Spleen (tissue), 11 donors: ENCODE measurements around the gene XRCC4. TPM values are rescaled to one million over a fixed set of nuclear protein-coding genes. Genes with fewer than 3 reads are reported as not detected.

Source experiments
- DNase-seq: peaks from one replicate; pipeline ENCODE4 v3.0.0-alpha.2; 2020
- H3K27ac ChIP-seq, 8 donors: fragments of 200-600 bp; sonication (generic) in 7 of 8; 1 replicate in 4 of 8; 2 replicates in 4 of 8; pipeline versions ENCODE4 v1.5.0 to v1.8.0; 2016 to 2021; ENCODE audit warnings: inconsistent platforms in 4 of 8, mild to moderate bottlenecking in 4 of 8, moderate library complexity in 1 of 8
- H3K27me3 ChIP-seq, 7 donors: fragments of 200-600 bp; sonication (generic) in 6 of 7; replicated peaks in 1 of 7; 1 replicate in 4 of 7; 2 replicates in 3 of 7; pipeline versions ENCODE4 v1.5.0 to v1.8.0; 2016 to 2021; ENCODE audit warnings: inconsistent platforms in 3 of 7, mild to moderate bottlenecking in 1 of 7
- H3K36me3 ChIP-seq, 6 donors: fragments of 200-600 bp; sonication (generic) in 5 of 6; 1 replicate in 4 of 6; 2 replicates in 2 of 6; pipeline versions ENCODE4 v1.5.0 to v1.8.0; 2016 to 2021; ENCODE audit warnings: inconsistent platforms in 2 of 6
- H3K4me1 ChIP-seq, 6 donors: fragments of 200-600 bp; sonication (generic) in 5 of 6; 1 replicate in 3 of 6; 2 replicates in 3 of 6; pipeline versions ENCODE4 v1.5.0 to v1.8.0; 2016 to 2021; ENCODE audit warnings: inconsistent platforms in 3 of 6
- H3K4me3 ChIP-seq, 8 donors: fragments of 200-600 bp; sonication (generic) in 7 of 8; 1 replicate in 4 of 8; 2 replicates in 4 of 8; pipeline versions ENCODE4 v1.5.0 to v1.8.0; 2016 to 2021; ENCODE audit warnings: inconsistent platforms in 4 of 8, mild to moderate bottlenecking in 4 of 8, moderate library complexity in 2 of 8
- H3K9me3 ChIP-seq, 8 donors: fragments of 200-600 bp; sonication (generic) in 7 of 8; 1 replicate in 4 of 8; 2 replicates in 4 of 8; pipeline versions ENCODE4 v1.5.0 to v1.8.0; 2016 to 2021; ENCODE audit warnings: inconsistent platforms in 4 of 8
- POLR2A ChIP-seq, 3 donors: fragments of 450-650 bp; IDR thresholded peaks; one replicate each; pipeline ENCODE4 v1.5.1; 2017; ENCODE audit warnings: antibody characterized with exemption in 3 of 3, mild to moderate bottlenecking in 1 of 3
- POLR2AphosphoS5 ChIP-seq, 3 donors: sonication (generic); formaldehyde crosslinking; IDR thresholded peaks; one replicate each; pipeline ENCODE4 v1.5.1; 2017; ENCODE audit warnings: antibody characterized with exemption in 3 of 3
- WGBS, 5 donors: extraction: QIAGEN DNeasy Blood & Tissue Kit in 3 of 5; methylation state at CpG; one replicate each; pipeline versions ENCODE4 v1.1.5 to v1.1.7; 2013 to 2018; 5-methylcytosine and 5-hydroxymethylcytosine counted together
- intact Hi-C: fragments of 100-400 bp; cut with DNase I; formaldehyde crosslinking; loops from one replicate; pipeline ENCODE4 v1.15.0; 2023; ENCODE audit warnings: low total_unique reads
- polyA plus RNA-seq, 3 donors: library from polyadenylated mRNA; stranded (reverse); fragments of 200-250 nt; gene quantifications; one replicate each; pipeline ENCODE4 v1.2.1, GENCODE V29; 2013
- total RNA-seq, 7 donors: library from RNA; depleted of rRNA in 3 of 7; stranded (reverse); fragments of >200 nt in 3 of 7; fragmentation: NEBNext Ultra II Directional in 4 of 7; extraction: Animal tissue kit (Norgen Biotek cat#: 25700) in 4 of 7; gene quantifications; one replicate each; pipeline versions ENCODE4 v1.1.0 to v1.2.1, GENCODE V29; 2016 to 2021
- TF ChIP-seq, protein P1 (sequence below), 11 experiments: fragments of 200-600 bp in 7 of 11; fragments of 450-650 bp in 4 of 11; sonication (generic) in 4 of 11; IDR thresholded peaks in 8 of 11; conservative IDR thresholded peaks in 3 of 11; 1 replicate in 7 of 11; 2 replicates in 4 of 11; pipeline versions ENCODE4 v1.4.0 to v1.8.0; 2016 to 2021; ENCODE audit warnings: antibody characterized with exemption in 11 of 11, inconsistent platforms in 4 of 11, mild to moderate bottlenecking in 1 of 11
- donor health status: healthy with polysubstance abuse.
- donor health status: DM: no; HTN: no; CAD: no; lungs with moderate emphysema.
- donor health status: DM: no; HTN: no; CAD: no.
- donor health status: Bipolar disorder and iron deficiency.
- donor health status: healthy.
- donor health status: DM: no; HTN: no; CAD: no.
- donor health status: DM: yes; HTN: yes; CAD: no.

The XRCC4 gene
- total and polyA plus RNA-seq, 10 donors: 4.3 to 14.5 (median 9.6) TPM

GRCh38 chr5:83265318-83265717 is 188.0 kb downstream of the XRCC4 start:
- 56 to 74% (median 65%) methylated on average over 2 of the region's 2 CpGs for WGBS, 5 donors
- intact Hi-C loops: no loop called here
- no peaks in the 10 kb centered on the region for H3K36me3 ChIP-seq
- DNase-seq: no peak
- no peak overlapping the region for H3K27ac ChIP-seq
- H3K9me3 ChIP-seq: no peaks in the 10 kb centered on the region
- H3K27me3 ChIP-seq: no peaks in the 10 kb centered on the region
- TF ChIP-seq, protein P1, sequence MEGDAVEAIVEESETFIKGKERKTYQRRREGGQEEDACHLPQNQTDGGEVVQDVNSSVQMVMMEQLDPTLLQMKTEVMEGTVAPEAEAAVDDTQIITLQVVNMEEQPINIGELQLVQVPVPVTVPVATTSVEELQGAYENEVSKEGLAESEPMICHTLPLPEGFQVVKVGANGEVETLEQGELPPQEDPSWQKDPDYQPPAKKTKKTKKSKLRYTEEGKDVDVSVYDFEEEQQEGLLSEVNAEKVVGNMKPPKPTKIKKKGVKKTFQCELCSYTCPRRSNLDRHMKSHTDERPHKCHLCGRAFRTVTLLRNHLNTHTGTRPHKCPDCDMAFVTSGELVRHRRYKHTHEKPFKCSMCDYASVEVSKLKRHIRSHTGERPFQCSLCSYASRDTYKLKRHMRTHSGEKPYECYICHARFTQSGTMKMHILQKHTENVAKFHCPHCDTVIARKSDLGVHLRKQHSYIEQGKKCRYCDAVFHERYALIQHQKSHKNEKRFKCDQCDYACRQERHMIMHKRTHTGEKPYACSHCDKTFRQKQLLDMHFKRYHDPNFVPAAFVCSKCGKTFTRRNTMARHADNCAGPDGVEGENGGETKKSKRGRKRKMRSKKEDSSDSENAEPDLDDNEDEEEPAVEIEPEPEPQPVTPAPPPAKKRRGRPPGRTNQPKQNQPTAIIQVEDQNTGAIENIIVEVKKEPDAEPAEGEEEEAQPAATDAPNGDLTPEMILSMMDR (IDR thresholded peaks at IDR 0.05 in 8 of 11, conservative IDR thresholded peaks at IDR 0.05 in 3 of 11): no peak
- TF ChIP-seq POLR2AphosphoS5 (IDR thresholded peaks at IDR 0.05): no peak
- no peak for TF ChIP-seq POLR2A (IDR thresholded peaks at IDR 0.05)
- no peaks in the 10 kb centered on the region for H3K4me1 ChIP-seq
- H3K4me3 ChIP-seq: no peak overlapping the region

GRCh38 chr5:83270311-83270710 is 193.0 kb downstream of the XRCC4 start:
- TF ChIP-seq POLR2AphosphoS5 (IDR thresholded peaks at IDR 0.05): no peak
- no peak for TF ChIP-seq POLR2A (IDR thresholded peaks at IDR 0.05)
- TF ChIP-seq, protein P1 (IDR thresholded peaks at IDR 0.05 in 8 of 11, conservative IDR thresholded peaks at IDR 0.05 in 3 of 11): no peak
- Histone ChIP-seq H3K27me3 (no peaks in the 10 kb centered on the region), H3K9me3 (peaks cover 0 to 14% (median 6%) of the 10 kb centered on the region in 8 donors), H3K4me1 (no peaks in the 10 kb centered on the region), H3K4me3 (no peak overlapping the region), H3K36me3 (no peaks in the 10 kb centered on the region), H3K27ac (no peak overlapping the region)
- intact Hi-C loops: no loop called here
- DNase-seq: no peak
- 96 to 100% (median 97%) methylated on average over 1 of the region's 1 CpG for WGBS, 5 donors

DNA sequence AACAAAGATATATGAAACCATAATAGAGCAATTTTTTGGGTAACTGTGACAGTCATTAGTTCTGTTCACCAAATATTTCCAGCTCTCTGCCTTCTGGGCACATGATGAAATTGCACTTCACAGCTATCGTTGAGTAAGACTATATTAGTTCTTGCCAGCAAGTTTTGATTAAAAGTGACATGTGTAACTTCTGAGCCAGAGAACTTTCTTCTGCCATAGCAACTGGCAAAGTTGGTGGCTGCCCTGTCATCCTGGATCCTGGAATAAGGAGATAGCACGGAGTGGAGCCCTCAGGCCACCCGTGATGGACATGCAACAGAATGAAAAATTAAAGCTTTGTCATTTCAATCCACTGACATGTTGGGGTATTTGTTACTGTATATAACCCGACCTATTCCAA is 199.8 kb downstream of the XRCC4 start:
- WGBS, 5 donors: 69 to 90% (median 85%) methylated on average over 4 of the region's 4 CpGs
- H3K27ac ChIP-seq: no peak overlapping the region
- H3K4me3 ChIP-seq: no peak overlapping the region
- H3K27me3 ChIP-seq: no peaks in the 10 kb centered on the region
- TF ChIP-seq, protein P1 (IDR thresholded peaks at IDR 0.05 in 8 of 11, conservative IDR thresholded peaks at IDR 0.05 in 3 of 11): no peak
- no peak for TF ChIP-seq POLR2AphosphoS5 (IDR thresholded peaks at IDR 0.05)
- no peak for TF ChIP-seq POLR2A (IDR thresholded peaks at IDR 0.05)
- no peaks in the 10 kb centered on the region for H3K4me1 ChIP-seq
- no peaks in the 10 kb centered on the region for H3K36me3 ChIP-seq
- intact Hi-C loops: no loop called here
- peaks cover 0 to 14% (median 6%) of the 10 kb centered on the region in 8 donors for H3K9me3 ChIP-seq
- DNase-seq: no peak

DNA sequence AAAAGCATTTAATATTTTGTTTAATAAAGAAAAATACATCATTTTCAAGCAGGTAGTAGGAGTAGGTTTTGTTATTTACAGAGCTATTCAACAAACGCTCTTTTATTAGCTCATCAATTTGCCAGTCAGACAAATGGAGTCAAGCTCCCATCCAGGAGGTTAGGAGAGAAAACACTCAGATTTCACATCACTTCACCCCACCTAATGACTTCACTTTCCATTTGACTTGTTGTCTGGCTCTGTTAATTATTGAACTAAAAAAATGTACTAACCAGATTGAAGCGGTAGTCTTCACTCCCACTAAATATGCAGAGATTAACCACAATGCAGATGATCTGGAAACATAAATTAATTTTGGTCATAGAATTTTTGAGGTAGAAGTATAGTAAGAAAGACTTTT is 200.6 kb downstream of the XRCC4 start:
- H3K4me1 ChIP-seq: no peaks in the 10 kb centered on the region
- no peak overlapping the region for H3K27ac ChIP-seq
- H3K27me3 ChIP-seq: no peaks in the 10 kb centered on the region
- intact Hi-C loops: no loop called here
- no peak overlapping the region for H3K4me3 ChIP-seq
- 79 to 94% (median 88%) methylated on average over 2 of the region's 2 CpGs for WGBS, 5 donors
- H3K36me3 ChIP-seq: no peaks in the 10 kb centered on the region
- H3K9me3 ChIP-seq: peaks cover 0 to 10% (median 3%) of the 10 kb centered on the region in 8 donors
- no peak for TF ChIP-seq POLR2A (IDR thresholded peaks at IDR 0.05)
- no peak for TF ChIP-seq POLR2AphosphoS5 (IDR thresholded peaks at IDR 0.05)
- TF ChIP-seq, protein P1 (IDR thresholded peaks at IDR 0.05 in 8 of 11, conservative IDR thresholded peaks at IDR 0.05 in 3 of 11): no peak
- no peak for DNase-seq
